GM13977 (cell line): ENCODE results near the gene TCHH.

Experiments used
- DNase-seq: peaks from one replicate; pipeline ENCODE4 v3.0.0; 2012; ENCODE audit warnings: low spot score
- in situ Hi-C: fragments of 300-500 bp; cut with MboI; formaldehyde crosslinking; loops from one replicate; pipeline ENCODE4 v1.12.0; 2022; ENCODE audit warnings: low sequenced_read_pairs, low pct_unique_long_range_greater_than_20kb, mixed read lengths, inconsistent platforms; ENCODE audit not compliant: unreplicated experiment
- TF ChIP-seq, protein P1 (sequence below): IDR thresholded peaks from 2 replicates; pipeline ENCODE4 v1.5.1; 2012; ENCODE audit warnings: mild to moderate bottlenecking, control low read depth; ENCODE audit not compliant: insufficient read depth; ENCODE audit errors: extremely low read depth, missing control alignments

TCHH gene, protein sequence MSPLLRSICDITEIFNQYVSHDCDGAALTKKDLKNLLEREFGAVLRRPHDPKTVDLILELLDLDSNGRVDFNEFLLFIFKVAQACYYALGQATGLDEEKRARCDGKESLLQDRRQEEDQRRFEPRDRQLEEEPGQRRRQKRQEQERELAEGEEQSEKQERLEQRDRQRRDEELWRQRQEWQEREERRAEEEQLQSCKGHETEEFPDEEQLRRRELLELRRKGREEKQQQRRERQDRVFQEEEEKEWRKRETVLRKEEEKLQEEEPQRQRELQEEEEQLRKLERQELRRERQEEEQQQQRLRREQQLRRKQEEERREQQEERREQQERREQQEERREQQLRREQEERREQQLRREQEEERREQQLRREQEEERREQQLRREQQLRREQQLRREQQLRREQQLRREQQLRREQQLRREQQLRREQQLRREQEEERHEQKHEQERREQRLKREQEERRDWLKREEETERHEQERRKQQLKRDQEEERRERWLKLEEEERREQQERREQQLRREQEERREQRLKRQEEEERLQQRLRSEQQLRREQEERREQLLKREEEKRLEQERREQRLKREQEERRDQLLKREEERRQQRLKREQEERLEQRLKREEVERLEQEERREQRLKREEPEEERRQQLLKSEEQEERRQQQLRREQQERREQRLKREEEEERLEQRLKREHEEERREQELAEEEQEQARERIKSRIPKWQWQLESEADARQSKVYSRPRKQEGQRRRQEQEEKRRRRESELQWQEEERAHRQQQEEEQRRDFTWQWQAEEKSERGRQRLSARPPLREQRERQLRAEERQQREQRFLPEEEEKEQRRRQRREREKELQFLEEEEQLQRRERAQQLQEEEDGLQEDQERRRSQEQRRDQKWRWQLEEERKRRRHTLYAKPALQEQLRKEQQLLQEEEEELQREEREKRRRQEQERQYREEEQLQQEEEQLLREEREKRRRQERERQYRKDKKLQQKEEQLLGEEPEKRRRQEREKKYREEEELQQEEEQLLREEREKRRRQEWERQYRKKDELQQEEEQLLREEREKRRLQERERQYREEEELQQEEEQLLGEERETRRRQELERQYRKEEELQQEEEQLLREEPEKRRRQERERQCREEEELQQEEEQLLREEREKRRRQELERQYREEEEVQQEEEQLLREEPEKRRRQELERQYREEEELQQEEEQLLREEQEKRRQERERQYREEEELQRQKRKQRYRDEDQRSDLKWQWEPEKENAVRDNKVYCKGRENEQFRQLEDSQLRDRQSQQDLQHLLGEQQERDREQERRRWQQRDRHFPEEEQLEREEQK (N-terminal part only)

DNA sequence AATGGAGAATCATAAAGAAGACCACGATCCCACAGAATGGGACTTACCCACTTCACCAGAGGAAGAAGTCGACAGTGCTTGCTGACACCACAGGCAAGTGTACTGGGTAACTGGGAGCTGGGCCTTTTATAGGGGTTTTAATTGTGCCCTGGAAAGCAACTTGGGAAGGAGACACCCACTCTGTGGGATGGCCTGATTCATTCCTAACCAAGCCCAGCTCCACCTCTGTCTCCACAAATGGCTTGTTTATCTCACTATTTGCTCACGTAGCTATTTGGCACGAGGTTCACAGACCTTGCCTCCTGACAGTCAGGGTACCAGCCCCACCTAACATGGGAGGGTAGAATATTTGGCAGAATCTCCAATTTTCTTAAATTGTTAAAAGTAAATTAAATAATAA, at the start of gene TCHH:
TSS of gene TCHH (minus strand) at position 101 of the 400 bp plus-strand sequence. CDS start 1,364 bp downstream, outside the sequence.
- no peak for DNase-seq
- TF ChIP-seq, protein P1, sequence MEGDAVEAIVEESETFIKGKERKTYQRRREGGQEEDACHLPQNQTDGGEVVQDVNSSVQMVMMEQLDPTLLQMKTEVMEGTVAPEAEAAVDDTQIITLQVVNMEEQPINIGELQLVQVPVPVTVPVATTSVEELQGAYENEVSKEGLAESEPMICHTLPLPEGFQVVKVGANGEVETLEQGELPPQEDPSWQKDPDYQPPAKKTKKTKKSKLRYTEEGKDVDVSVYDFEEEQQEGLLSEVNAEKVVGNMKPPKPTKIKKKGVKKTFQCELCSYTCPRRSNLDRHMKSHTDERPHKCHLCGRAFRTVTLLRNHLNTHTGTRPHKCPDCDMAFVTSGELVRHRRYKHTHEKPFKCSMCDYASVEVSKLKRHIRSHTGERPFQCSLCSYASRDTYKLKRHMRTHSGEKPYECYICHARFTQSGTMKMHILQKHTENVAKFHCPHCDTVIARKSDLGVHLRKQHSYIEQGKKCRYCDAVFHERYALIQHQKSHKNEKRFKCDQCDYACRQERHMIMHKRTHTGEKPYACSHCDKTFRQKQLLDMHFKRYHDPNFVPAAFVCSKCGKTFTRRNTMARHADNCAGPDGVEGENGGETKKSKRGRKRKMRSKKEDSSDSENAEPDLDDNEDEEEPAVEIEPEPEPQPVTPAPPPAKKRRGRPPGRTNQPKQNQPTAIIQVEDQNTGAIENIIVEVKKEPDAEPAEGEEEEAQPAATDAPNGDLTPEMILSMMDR: no peak
- in situ Hi-C loops: no loop called here

DNA sequence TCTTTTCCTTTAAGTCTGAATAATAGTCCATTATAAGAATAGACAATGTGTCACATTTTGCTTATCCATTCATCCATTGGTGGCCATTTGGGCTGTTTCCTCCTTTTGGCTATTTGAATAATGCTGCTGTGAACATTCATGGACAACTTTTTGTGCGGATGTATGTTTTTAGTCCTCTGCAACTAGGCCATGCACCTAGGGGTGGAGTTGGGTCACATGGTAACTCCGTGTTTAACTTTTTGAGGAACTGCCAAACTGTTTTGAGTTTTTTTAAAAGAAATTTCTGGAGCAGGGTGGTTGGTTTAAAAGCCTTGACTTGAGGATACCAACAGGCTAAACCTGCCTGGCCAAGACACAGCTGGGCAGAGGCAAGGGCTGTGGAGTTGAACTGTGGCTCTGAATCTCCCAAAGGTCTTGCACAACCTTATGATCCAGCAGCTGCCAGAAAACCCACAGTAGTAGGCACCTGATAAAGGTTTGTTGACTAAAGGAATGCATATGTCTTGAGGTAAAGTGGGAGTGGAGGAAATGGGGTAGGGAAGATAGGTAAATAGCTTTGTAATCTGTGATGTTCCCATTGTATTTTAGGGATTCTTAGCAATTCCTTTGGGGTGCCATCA, 49.4 kb upstream of the TCHH start:
- TF ChIP-seq, protein P1: no peak
- in situ Hi-C loops: no loop called here
- DNase-seq: no peak

DNA sequence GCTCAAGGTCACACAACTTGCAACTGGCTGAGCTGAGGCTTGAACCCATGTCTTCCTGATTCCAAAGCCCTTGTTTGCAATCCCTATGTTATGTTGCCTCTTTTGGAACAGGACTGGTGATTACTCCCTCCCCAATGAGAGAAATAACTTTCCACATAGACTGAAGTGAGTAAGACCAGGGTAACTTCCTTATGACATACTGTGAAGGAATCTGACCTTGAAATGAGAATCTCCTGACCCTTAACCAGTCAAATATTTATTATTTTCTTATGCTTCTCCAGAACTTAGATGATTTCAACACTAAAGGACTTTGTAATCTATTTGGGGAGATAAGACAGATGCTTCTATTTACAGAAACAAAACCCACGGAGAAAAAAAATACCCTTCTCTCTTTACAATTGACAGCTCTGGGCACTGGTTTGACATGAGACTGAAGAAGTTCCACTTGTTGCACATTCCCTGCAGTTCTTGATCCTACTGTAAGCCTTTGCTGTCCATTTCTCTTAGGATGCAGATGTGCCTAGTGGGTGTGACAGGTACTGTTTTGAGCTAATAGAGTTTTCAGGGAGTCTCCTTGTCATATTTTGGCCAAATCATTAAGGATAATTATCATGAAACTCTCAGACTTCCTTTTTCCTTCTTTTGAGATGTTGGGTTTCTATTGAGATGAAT, 47.7 kb upstream of the TCHH start:
- in situ Hi-C loops: no loop called here
- no peak for DNase-seq
- TF ChIP-seq, protein P1: no peak

DNA sequence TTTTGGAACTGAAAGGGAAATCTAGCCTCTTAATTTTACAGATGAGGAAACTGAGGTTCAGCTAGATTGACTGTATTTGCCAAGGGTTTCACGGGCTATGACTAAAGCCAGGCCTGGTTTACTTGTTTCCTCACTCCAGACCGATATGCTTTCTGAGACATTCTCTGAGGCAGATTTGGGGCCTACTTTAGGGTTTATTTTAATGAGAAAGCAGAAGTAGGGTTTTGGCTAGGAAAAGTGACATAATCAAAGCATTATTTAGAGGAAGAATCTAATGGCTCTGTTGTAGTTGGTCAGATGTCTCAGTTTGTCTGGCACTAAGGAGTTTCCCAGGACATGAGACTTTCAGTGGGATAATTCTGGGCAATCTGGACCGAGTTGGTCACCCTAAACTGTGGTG, 45.3 kb upstream of the TCHH start:
- in situ Hi-C loops: no loop called here
- DNase-seq: no peak
- TF ChIP-seq, protein P1: no peak

DNA sequence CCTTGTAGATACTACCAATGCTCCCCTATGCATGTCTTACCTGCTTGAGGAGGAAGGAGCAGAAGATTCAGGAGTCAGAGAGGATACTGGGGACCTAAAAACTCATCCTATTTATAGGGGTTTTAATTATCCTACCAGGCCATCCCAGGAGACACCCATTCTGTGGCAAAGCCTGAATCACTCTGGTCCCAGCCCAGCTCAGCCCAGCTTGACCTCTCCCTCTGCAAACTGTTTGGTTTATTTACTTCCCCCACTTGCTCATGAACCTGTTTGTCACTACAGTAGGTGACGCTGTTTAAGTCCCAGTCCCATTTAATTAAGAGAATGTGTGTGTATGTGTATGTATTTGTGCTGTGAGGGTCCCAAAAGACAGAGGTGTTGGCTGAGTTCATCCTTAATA, 43.9 kb upstream of the TCHH start, which contains the start of gene RPTN:
TSS of gene RPTN (minus strand) at position 85 of the 400 bp plus-strand sequence. CDS start 1,339 bp downstream, outside the sequence.
- TF ChIP-seq, protein P1: no peak
- DNase-seq: no peak
- in situ Hi-C loops: no loop called here
